Measurements from ENCODE around the gene UNC5C. TPM values are rescaled to one million over a fixed set of nuclear protein-coding genes. Genes with fewer than 3 reads are reported as not detected.
A peak's percentile ranks its signal among the peaks of the same experiment; 100 is the strongest.

UNC5C gene
- total and polyA plus RNA-seq, 8 donors = 0.13 to 14.3 (median 2.0) TPM

DNA sequence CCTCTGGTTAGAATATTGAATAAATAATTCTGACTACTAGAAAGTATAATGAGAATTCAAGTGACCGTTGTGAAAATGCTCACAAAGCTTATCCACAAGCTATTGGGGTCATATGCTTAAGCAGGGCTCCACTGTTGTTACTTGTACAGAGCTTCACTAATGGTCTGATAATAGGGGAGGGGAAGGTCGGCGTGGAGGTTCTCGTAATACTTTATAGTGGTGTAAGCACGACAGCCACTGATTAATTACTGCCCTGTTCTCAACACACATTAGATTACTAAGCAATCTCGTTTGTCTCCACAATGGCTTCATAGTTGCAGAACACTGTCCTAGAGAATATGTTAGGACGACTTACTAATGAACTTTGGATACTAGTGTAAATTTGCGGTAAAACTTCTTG lies 11.6 kb downstream of the UNC5C start:
- TF ChIP-seq POLR2A (IDR thresholded peaks at IDR 0.05) = no peak
- no peak for TF ChIP-seq POLR2AphosphoS5 (IDR thresholded peaks at IDR 0.05)
- TF ChIP-seq EP300 (IDR thresholded peaks at IDR 0.05) = no peak
- TF ChIP-seq, protein P1, sequence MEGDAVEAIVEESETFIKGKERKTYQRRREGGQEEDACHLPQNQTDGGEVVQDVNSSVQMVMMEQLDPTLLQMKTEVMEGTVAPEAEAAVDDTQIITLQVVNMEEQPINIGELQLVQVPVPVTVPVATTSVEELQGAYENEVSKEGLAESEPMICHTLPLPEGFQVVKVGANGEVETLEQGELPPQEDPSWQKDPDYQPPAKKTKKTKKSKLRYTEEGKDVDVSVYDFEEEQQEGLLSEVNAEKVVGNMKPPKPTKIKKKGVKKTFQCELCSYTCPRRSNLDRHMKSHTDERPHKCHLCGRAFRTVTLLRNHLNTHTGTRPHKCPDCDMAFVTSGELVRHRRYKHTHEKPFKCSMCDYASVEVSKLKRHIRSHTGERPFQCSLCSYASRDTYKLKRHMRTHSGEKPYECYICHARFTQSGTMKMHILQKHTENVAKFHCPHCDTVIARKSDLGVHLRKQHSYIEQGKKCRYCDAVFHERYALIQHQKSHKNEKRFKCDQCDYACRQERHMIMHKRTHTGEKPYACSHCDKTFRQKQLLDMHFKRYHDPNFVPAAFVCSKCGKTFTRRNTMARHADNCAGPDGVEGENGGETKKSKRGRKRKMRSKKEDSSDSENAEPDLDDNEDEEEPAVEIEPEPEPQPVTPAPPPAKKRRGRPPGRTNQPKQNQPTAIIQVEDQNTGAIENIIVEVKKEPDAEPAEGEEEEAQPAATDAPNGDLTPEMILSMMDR (IDR thresholded peaks at IDR 0.05) = no peak
- no peaks in the 10 kb centered on the region for H3K9me3 ChIP-seq
- peak in 1 of 2 donors; percentile 40 for DNase-seq
- H3K4me3 ChIP-seq = peak overlapping the region in 1 of 4 donors; percentile 10
- H3K27me3 ChIP-seq = no peaks in the 10 kb centered on the region
- WGBS, 5 donors = 34 to 52% (median 48%) methylated on average over 8 of the region's 8 CpGs
- no peaks in the 10 kb centered on the region for H3K36me3 ChIP-seq
- H3K27ac ChIP-seq = peak overlapping the region in 1 of 5 donors; percentile 34
- no peaks in the 10 kb centered on the region for H3K4me1 ChIP-seq
- intact Hi-C loops (cut with DNase I; ENCODE audit: low total_unique reads) = no loop called here

DNA sequence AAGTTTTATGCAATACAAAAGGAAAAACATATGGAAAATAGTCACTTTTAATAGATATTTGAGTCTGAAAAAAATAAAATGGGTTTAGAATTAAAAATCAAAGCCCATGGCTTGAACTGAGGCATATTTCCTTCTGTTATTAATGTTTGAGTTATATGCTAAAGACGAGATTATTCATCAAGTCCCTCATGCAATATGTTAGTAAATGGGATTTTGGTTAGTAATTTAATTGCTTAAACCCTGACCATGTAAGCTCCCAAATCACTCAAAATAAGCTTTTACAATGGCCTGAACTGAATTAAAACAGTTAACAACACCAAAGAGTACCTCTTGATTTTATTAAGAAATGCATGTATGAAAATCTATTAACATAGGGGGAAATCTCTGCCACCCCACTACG lies 12.1 kb downstream of the UNC5C start:
- Histone ChIP-seq H3K27me3 (no peaks in the 10 kb centered on the region), H3K4me3 (no peak overlapping the region), H3K36me3 (no peaks in the 10 kb centered on the region), H3K9me3 (no peaks in the 10 kb centered on the region), H3K4me1 (no peaks in the 10 kb centered on the region), H3K27ac (peak overlapping the region in 1 of 5 donors; percentile 34)
- no peak for DNase-seq
- TF ChIP-seq EP300 (IDR thresholded peaks at IDR 0.05) (no peak), POLR2A (IDR thresholded peaks at IDR 0.05) (no peak), POLR2AphosphoS5 (IDR thresholded peaks at IDR 0.05) (no peak)
- TF ChIP-seq, protein P1 (IDR thresholded peaks at IDR 0.05) = no peak
- intact Hi-C loops (cut with DNase I; ENCODE audit: low total_unique reads) = no loop called here
- 69 to 82% (median 78%) methylated on average over 2 of the region's 2 CpGs for WGBS, 5 donors

DNA sequence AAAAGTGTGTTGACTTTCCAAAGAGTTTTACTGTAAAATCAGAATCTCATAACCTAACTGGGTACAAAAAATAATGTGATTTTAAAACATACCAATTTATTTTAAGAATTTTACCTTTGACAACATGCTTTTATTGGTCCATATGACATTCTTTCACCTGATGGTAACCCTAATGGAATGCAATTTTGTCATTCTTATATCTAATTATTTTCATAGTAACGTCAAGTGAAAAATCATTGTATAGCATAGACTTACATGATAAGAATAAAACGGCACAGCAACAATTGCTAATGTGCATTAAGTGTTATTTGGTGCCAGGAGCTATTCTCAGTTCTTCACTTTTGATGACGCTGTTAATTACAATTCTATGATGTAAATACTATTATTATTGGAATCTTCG lies 13.6 kb downstream of the UNC5C start:
- H3K27ac ChIP-seq = no peak overlapping the region
- no peak for TF ChIP-seq POLR2A (IDR thresholded peaks at IDR 0.05)
- TF ChIP-seq EP300 (IDR thresholded peaks at IDR 0.05) = no peak
- no peak for TF ChIP-seq POLR2AphosphoS5 (IDR thresholded peaks at IDR 0.05)
- TF ChIP-seq, protein P1 (IDR thresholded peaks at IDR 0.05) = no peak
- no peaks in the 10 kb centered on the region for H3K27me3 ChIP-seq
- intact Hi-C loops (cut with DNase I; ENCODE audit: low total_unique reads) = no loop called here
- no peak overlapping the region for H3K4me3 ChIP-seq
- WGBS, 5 donors = 46 to 87% (median 72%) methylated on average over 4 of the region's 4 CpGs
- no peaks in the 10 kb centered on the region for H3K36me3 ChIP-seq
- H3K4me1 ChIP-seq = no peaks in the 10 kb centered on the region
- H3K9me3 ChIP-seq = no peaks in the 10 kb centered on the region
- no peak for DNase-seq

DNA sequence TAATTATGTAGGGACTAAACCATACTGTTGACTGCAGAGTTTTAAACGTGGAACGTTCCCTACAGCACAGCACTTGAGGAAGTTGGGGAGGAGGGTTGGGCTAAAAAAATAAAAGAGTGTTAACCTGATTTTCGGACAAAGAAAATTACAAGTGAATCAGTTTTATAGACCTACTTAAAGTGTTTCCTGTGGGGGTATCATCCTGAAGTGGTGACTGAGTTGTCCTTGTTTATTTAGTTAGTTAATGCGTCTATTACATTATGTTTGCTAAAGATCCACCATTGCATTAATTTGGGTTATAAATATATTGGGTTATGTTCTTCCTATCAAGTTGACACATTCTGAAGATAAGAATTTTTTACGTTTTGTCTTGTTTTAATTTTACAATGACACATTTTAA lies 14.7 kb downstream of the UNC5C start:
- no peaks in the 10 kb centered on the region for H3K4me1 ChIP-seq
- H3K4me3 ChIP-seq = no peak overlapping the region
- no peaks in the 10 kb centered on the region for H3K9me3 ChIP-seq
- H3K27ac ChIP-seq = no peak overlapping the region
- TF ChIP-seq, protein P1 (IDR thresholded peaks at IDR 0.05) = no peak
- TF ChIP-seq EP300 (IDR thresholded peaks at IDR 0.05) (no peak), POLR2AphosphoS5 (IDR thresholded peaks at IDR 0.05) (no peak), POLR2A (IDR thresholded peaks at IDR 0.05) (no peak)
- WGBS, 5 donors = 60 to 73% (median 66%) methylated on average over 5 of the region's 5 CpGs
- no peaks in the 10 kb centered on the region for H3K36me3 ChIP-seq
- no peak for DNase-seq
- no peaks in the 10 kb centered on the region for H3K27me3 ChIP-seq
- intact Hi-C loops (cut with DNase I; ENCODE audit: low total_unique reads) = no loop called here
